ENCODE measurements around the gene EGFL8.
"Not testable (repeated sequence)": the region's sequence is repeated elsewhere in the genome, so short reads cannot be mapped to it uniquely, and the experiment has no call there.

EGFL8 gene

DNA sequence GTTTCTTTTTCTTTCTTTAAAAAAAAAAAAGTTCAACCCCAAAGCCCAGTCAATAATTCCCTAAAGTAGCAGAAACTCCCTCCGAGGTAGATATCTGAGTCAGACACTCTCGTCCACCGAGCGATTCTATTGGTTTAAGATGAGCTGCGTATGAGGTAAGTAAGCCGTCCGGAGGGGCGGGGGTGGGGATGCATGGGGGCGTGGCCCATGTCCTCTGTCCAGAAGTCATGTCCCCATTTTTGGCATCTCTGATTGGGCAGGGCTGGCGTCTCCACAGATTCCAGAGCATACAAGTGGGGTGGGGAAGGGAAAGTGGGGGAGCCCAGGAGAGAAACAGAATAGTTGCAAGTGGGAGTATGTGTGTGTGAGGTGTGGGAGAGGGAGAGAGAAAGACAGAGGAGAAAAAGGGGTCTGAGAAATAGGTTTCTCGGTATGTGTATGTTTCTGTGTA lies 21.3 kb downstream of the EGFL8 start:
- DNase-seq = not testable (repeated sequence)

DNA sequence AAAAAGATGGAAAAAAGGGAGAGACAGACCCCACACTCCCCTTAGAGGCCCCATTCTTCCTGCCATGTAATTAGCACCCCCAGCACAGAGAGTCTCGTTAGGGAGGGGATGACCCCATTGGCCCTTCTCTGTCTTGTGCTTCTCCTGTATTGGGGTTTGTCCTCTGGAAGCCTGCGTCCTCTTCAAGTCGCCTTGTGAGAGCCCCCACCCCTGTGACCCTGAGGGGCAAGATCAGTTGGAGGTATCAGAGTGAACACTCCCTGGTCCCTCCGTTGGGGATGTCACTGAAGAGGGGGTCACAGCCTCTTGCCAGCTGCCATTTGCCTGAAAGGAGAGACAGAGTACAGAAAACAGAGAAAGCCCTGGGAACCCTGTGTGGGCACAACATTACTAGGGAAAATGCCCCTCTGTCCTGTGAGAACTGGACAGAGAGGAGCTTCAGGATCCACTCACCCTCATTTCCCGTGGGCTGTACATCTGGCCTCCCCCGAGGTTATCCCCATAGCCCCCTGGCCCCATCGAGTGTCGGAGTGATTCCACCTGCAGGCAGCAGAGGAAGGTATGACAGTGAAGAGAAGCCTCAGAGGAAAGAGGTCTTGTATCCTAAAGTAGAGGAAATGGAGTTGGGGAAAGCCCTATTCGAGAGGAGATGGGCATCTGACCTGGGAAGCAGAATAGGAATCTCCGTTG lies 21.9 kb downstream of the EGFL8 start:
- DNase-seq = not testable (repeated sequence)

DNA sequence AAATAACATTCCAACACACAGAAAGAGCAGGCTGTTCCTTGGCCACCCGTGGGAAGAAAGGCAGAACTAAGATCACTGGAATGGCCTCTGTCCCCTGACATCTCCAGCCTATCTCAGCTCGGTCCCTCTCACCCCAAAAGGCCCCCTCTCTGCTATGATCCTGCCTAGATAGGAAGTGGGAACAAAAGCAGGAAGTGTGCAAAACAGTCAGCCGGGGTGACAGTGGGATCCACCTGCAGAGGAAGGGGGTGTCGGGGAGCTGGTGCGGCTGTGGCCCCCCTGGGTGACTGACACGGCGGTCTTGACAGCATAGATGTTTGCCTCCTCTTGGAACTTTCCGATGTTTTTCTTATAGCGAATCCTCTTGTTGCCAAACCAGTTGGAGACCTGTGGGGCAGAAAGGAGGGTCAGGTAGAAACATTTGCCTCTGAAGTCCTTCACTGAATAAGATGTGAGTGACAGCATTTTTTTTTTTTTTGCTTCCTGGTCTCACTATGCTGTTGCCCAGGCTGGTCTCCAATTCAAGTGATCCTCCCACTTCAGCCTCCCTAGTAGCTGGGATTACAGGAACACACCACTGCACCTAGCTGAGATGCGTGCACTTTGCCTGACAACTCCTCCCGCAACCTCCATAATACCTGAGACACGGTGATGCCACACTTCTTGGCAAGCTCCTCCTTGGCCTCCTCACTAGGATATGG lies 22.8 kb downstream of the EGFL8 start:
- no peak for DNase-seq

- not testable (repeated sequence) for DNase-seq
These were observed 23.5 kb downstream of the EGFL8 start for GRCh38 chr6:32187725-32188380.

GRCh38 chr6:32188381-32189068 lies 24.1 kb downstream of the EGFL8 start:
- no peak for DNase-seq

DNA sequence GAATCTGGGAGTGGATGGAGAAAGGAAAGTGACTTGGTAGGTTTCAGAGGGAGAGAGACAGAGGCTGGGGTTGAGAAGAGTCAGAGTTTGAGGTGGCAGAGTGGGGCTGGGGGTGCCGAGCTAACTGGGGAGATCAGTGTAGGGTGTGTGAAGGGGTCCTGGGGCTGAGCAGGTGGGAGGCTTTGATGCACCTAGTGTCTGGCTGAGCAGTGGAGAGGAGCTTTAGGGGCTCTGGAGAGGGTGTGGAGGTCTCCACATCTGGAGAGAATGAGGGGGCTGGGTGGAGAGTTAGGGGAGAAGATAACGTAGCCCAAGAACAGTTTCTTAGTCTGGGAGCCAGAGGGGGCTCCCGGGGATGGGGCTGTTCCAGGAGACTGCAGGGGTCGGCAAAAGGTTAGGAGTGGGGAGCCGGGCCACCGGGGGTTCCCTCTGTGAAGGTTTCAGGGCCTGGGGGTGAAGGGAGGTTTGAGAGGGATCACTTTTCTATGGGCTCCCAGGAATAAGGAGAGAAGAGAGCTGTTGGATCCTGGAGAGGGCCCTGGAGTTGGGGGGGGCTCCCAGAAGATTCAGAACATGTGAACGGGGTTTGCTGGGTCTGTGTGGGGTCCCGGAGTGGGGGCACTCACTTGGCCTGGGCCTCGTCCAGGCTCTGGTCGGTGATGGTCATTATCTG lies 24.8 kb downstream of the EGFL8 start:
- no peak for DNase-seq

GRCh38 chr6:32189742-32190053 lies 25.3 kb downstream of the EGFL8 start:
- no peak for DNase-seq

DNA sequence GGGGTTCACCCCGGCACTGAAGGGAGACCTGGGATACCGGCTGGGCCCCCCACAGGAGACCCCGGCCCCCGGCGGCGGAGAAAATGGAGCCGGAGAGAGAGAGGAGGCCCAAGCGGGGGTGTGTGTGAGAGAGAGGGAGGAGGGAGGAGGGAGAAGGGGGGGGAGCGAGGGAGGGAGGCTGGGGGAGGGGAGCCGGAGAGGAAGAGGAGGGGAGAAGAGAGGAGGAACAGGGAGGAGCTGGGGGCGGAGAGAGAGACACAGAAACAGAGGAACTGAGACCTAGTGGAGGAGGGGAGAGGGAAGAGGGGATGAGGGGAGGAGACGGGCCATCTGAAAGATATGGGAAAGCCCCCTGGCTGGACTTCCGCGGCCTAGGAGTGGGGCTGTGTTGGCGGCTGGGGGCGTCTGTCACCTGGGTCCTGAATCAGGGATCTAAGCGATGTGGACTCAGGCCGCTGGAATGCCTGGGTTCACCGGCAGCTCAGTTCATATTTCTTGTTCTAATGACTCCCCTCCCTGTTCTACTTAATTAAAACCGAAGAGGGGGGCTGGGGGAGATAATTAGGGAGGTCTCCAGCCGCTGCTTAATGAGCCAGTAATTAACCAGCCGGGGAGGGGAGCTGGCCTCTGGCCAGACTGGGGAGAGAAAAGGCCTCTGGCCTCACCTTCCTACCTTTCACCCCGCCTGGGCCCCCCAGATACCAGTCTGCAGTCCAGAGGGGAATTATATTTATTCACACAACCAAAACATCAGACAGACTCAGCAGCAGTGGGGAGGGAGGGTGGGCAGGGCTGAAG lies 25.9 kb downstream of the EGFL8 start, which contains the start of gene PBX2:
Gene PBX2, minus strand, starts transcription at position 149 of the 798 bp plus-strand sequence. CDS start 287 bp downstream, outside the sequence.
- DNase-seq = peak; percentile 90

DNA sequence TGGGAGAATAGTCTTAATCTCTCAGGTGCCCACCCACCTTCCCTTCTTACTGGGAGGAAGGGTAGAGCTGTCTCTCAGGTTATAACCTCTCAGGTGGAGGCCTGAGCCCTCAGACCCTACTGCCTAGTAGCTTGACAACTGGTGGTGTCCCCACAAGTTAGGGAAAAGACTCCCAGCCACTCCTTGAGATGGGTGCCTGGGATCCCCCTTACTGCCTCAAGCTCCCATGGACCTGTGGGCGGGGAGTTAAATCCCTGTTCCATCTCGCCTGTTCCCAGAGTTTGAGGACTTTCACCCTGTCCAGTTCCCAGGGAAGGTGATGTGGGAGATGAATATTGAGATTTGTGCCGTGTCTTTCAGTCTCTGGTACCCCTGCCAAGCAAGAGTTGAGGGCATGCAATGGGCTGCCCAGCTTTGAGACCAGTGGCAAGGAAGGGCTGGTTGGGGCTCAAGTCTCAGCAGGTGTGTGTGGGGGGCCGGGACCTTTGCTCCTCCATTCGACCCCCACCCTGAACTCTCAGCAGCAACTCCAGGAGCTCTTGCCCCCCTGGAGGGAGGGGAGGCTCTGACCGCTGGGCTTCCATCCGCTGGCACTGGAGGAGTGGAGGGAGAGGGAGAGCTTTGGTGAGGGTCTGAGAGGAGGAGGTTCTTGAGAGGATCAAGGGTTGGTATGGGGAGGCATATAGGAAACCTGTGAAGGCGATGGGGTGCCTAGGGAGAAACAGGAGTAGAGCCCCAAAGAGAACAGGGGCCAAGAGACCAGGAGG lies 26.7 kb downstream of the EGFL8 start:
- DNase-seq = no peak

GRCh38 chr6:32191696-32192607 lies 27.6 kb downstream of the EGFL8 start:
- DNase-seq = no peak

DNA sequence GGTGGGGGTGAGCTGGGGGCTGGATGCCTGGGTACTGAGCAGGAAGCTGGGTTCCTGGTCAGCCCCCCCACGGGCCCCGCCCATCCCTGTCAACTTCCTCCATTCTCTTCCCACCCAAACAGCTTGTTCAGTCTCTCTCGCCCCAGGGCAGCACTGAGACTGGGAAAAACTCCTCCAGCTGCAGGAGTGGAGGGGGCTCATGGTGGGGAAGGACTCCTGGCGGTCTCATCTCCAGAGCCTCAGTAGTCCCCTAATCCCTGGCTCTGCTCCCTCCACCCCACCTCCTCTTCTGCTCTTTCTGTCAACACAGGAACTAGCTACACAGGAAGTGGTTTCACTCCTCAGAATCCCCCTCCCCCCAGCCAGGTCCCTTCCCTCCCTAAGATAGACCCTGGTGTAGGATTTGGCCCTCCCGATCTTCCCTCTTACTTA lies 28.2 kb downstream of the EGFL8 start, which contains the start of gene GPSM3:
Gene GPSM3, minus strand, starts transcription at position 36 of the 432 bp plus-strand sequence. CDS start 130 bp downstream, outside the sequence.
- no peak for DNase-seq

DNA sequence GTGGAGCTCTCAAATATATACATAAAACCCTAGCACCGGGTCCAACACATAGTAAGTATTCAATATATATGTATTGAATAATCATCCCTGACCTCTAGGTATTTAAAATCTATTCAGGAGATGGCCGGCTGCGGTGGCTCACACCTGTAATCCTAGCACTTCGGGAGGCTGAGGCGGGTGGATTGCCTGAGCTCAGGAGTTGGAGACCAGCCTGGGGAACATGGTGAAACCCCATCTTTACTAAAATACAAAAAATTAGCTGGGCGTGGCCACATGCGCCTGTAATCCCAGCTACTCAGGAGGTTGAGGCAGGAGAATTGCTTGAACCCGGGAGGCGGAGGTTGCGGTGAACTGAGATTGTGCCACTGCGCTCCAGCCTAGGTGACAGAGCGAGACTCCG lies 28.7 kb downstream of the EGFL8 start:
- DNase-seq = not testable (repeated sequence)

- DNase-seq = no peak
These were observed 30.0 kb downstream of the EGFL8 start for GRCh38 chr6:32194388-32194787.

- DNase-seq = peak; percentile 73
These were observed 30.6 kb downstream of the EGFL8 start for GRCh38 chr6:32194825-32195651.

DNA sequence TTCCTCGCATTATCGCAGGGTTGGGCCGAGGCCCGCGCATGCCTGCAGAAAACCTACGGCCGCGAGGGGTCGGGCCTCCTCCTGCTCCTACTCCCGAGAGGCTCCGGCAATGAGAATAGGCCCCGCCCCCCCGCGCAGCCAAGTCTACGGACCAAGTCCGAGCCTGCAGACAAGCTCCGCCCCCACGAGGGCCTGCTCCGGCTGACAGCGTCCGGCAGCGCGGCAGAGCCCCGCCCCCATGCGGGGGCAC lies 31.2 kb downstream of the EGFL8 start:
- DNase-seq = peak; percentile 99

- peak; percentile 77 for DNase-seq
These were observed 31.7 kb downstream of the EGFL8 start for GRCh38 chr6:32195902-32196681.

GRCh38 chr6:32196682-32197616 lies 32.6 kb downstream of the EGFL8 start:
- no peak for DNase-seq
